ENCODE measurements around the gene RTEL1.
"Not testable (repeated sequence)": the region's sequence is repeated elsewhere in the genome, so short reads cannot be mapped to it uniquely, and the experiment has no call there.

Gene RTEL1

DNA sequence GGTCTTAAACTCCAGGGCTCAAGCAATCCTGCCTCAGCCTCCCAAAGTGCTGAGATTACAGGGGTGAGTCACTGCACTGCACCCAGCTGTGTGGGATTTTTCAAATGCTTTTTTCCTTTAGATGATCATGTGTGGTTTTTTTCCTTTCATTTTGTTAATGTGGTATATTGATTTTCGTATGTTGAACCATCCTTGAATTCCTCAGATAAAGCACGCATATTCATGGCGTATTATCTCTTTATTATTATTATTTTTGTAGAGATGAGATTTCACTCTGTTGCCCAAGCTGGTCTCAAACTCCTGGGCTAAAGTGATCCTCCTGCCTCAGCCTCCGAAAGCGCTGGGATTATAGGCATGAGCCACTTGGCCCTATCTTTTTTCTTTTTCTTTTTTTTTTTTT lies 56.7 kb downstream of the RTEL1 start:
- TF ChIP-seq, protein P1, sequence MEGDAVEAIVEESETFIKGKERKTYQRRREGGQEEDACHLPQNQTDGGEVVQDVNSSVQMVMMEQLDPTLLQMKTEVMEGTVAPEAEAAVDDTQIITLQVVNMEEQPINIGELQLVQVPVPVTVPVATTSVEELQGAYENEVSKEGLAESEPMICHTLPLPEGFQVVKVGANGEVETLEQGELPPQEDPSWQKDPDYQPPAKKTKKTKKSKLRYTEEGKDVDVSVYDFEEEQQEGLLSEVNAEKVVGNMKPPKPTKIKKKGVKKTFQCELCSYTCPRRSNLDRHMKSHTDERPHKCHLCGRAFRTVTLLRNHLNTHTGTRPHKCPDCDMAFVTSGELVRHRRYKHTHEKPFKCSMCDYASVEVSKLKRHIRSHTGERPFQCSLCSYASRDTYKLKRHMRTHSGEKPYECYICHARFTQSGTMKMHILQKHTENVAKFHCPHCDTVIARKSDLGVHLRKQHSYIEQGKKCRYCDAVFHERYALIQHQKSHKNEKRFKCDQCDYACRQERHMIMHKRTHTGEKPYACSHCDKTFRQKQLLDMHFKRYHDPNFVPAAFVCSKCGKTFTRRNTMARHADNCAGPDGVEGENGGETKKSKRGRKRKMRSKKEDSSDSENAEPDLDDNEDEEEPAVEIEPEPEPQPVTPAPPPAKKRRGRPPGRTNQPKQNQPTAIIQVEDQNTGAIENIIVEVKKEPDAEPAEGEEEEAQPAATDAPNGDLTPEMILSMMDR (IDR thresholded peaks at IDR 0.05; ENCODE audit: low read depth, low read length, missing control alignments) = no peak
- no peak overlapping the region for H3K4me3 ChIP-seq (ENCODE audit: low read depth, low read length)
- no peak for DNase-seq (ENCODE audit: low read depth)
- in situ Hi-C loops (cut with HindIII; ENCODE audit: low sequenced_read_pairs) = no loop called here

DNA sequence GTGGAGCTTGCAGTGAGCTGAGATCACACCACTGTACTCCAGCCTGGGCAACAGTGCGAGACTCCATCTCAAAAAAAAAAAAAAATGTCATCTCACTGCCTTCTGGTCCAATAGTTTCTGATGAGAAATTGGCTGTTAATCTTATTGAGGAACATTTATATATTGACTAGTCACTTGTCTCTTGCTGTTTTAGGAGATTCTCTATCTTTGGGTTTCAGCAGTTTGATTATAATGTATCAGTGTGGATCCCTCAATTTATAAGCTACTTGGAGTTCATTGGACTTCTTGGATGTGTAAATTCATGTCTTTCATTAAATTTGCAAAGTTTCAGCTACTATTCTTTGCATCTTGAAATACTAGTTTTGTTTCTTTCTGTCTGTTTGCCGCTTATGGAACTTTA lies 60.9 kb downstream of the RTEL1 start:
- no peak overlapping the region for H3K4me3 ChIP-seq (ENCODE audit: low read depth, low read length)
- in situ Hi-C loops (cut with HindIII; ENCODE audit: low sequenced_read_pairs) = no loop called here
- no peak for DNase-seq (ENCODE audit: low read depth)
- TF ChIP-seq, protein P1 (IDR thresholded peaks at IDR 0.05; ENCODE audit: low read depth, low read length, missing control alignments) = no peak

DNA sequence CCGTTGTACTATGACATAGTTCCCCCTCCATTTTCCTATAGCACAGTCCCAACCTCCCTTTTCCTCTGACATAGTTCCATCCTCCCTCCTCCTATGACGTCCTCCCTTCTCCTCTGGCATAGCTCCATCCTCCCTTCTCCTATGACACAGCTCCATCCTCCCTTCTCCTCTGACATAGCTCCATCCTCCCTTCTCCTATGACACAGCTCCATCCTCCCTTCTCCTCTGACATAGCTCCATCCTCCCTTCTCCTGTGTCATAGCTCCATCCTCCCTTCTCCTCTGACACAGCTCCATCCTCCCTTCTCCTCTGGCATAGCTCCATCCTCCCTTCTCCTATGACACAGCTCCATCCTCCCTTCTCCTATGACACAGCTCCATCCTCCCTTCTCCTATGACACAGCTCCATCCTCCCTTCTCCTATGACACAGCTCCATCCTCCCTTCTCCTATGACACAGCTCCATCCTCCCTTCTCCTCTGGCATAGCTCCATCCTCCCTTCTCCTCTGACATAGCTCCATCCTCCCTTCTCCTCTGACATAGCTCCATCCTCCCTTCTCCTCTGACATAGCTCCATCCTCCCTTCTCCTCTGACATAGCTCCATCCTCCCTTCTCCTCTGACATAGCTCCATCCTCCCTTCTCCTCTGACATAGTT lies 65.0 kb downstream of the RTEL1 start:
- DNase-seq (ENCODE audit: low read depth); H3K4me3 ChIP-seq (ENCODE audit: low read depth, low read length); in situ Hi-C loops (cut with HindIII; ENCODE audit: low sequenced_read_pairs): not testable (repeated sequence)

DNA sequence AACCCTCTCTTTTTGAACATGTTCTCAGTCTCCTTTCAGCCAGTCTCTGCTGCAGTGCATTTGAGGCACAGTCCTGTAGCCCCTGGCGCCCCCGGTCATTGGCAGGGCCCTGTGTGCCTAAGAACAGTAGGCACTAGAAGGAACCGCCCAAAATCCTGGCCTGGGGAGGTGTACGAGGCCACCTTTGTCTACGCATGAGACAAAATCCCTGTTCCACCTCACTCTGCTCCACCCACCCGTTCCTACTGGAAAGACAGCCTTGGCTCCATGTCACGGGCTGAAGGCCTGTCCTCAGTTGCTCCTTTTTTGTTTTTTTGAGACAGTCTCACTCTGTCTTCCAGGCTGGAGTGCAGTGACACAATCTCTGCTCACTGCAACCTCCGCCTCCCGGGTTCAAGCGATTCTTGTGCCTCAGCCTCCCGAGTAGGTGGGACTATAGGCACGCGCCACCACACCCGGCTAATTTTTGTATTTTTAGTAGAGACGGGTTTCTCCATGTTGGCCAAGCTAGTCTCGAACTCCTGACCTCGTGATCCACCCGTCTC lies 72.1 kb downstream of the RTEL1 start:
- DNase-seq (ENCODE audit: low read depth); H3K4me3 ChIP-seq (ENCODE audit: low read depth, low read length); in situ Hi-C loops (cut with HindIII; ENCODE audit: low sequenced_read_pairs): not testable (repeated sequence)

DNA sequence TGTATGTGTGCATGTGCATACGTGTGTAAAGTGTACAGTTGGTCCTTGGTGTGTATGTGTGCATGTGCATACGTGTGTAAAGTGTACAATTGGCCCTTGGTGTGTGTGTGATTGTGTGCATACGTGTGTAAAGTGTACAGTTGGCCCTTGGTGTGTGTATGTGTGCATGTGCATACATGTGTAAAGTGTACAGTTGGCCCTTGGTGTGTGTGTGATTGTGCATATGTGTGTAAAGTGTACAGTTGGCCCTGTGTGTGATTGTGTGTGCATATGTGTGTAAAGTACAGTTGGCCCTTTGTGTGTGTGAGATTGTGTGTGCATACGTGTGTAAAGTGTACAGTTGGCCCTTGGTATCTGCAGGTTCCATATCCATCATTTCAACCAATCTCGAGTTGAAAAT lies 73.3 kb downstream of the RTEL1 start:
- H3K4me3 ChIP-seq (ENCODE audit: low read depth, low read length) = no peak overlapping the region
- in situ Hi-C loops (cut with HindIII; ENCODE audit: low sequenced_read_pairs) = no loop called here
- TF ChIP-seq, protein P1 (IDR thresholded peaks at IDR 0.05; ENCODE audit: low read depth, low read length, missing control alignments) = no peak
- DNase-seq (ENCODE audit: low read depth) = no peak

DNA sequence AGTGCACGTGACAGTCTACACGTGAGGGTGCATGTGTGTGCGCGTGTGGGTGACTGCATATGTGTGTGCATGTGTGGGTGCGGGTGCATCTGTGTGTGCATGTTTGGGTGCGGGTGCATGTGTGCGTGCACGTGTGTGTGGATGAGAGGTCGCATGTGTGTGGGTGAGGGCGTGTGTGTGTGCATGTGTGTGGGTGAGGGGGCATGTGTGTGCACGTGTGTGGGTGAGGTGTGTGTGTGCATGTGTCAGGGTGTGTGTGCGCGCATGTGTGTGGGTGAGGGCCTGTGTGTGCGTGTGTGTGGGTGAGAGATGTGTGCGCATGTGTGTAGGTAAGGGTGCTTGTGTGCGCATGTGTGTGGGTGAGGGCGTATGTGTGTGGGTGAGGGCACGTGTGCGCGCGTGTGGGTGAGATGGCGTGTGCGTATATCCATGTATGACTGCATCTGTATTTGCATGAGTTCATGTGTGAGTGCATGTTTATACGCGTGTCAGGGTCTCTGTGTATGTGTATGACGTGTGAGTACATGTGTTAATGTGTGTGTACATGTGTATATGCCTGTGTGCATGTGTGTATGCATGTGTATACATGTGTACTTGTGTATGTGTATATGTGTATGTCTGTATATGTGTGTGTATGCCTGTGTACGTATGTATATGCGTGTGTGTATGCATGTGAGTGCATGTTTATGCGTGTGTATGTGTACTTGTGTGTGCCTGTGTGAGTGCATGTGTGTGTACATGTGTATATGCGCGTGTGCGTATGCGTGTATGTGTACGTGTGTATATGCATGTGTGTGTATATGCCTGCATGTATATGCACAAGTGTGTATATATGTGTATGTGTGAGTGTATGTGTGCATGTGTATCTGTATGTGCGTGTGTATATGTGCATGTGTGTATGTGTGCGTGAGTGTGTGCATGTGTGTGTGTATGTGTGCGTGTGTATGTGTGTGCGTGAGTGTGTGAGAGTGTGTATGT lies 74.3 kb downstream of the RTEL1 start:
- TF ChIP-seq, protein P1 (IDR thresholded peaks at IDR 0.05; ENCODE audit: low read depth, low read length, missing control alignments) = no peak
- no peak for DNase-seq (ENCODE audit: low read depth)
- in situ Hi-C loops (cut with HindIII; ENCODE audit: low sequenced_read_pairs) = no loop called here

DNA sequence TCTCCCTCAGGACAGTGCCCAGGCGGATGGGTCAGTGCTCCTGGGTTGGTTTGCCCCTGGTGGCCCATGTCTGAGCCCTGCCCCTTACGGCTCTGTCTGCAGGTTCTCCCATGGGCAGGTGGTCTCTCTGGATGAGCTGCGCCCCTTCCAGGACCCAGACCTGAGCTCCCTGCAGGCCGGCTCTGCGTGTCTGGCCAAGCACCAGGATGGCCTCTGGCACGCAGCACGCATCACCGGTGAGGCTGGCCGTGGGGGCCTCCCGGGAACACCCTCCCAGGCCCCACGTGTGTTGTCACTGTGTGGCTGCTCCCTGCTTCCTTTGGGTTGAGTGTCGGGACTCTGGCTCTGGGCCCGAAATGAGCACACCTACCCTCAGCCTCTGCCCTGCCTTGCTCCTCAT lies 75.0 kb downstream of the RTEL1 start:
- TF ChIP-seq, protein P1 (IDR thresholded peaks at IDR 0.05; ENCODE audit: low read depth, low read length, missing control alignments) = no peak
- DNase-seq (ENCODE audit: low read depth) = no peak
- H3K4me3 ChIP-seq (ENCODE audit: low read depth, low read length) = no peak overlapping the region
- in situ Hi-C loops (cut with HindIII; ENCODE audit: low sequenced_read_pairs) = no loop called here

More for the DNA sequence above, 74.3 kb downstream of the RTEL1 start:
- H3K4me3 ChIP-seq (ENCODE audit: low read depth, low read length) = no peak overlapping the region

All from astrocyte of the cerebellum (primary cell).